A549 (cell line): ENCODE results near the gene MKRN1. TPM values are rescaled to one million over a fixed set of nuclear protein-coding genes. Genes with fewer than 3 reads are reported as not detected.

Experiments used
- ATAC-seq, 2 experiments: fragments of 200-7000 bp in 1 of 2; fragments of >200 bp in 1 of 2; cut with Nextera tagmentation in 1 of 2; cut with Tn5 transposase in 1 of 2; 3 replicates each; pipeline versions ENCODE4 v1.8.0 to v1.9.1; 2018 to 2020; ENCODE audit warnings: mild to moderate bottlenecking in 1 of 2, moderate library complexity in 1 of 2
- CTCF ChIA-PET: fragments of 300-600 bp; sonication (Branson Sonifier 250); formaldehyde crosslinking; extraction: SDS; loops from one replicate; lab custom pipeline; 2021; ENCODE audit warnings: antibody characterized with exemption, inconsistent platforms; lab: Yijun Ruan, JAX
- POLR2A ChIA-PET: fragments of 350-600 bp; formaldehyde crosslinking; extraction: SDS; loops from one replicate; lab custom pipeline; 2021; ENCODE audit warnings: antibody characterized with exemption, inconsistent platforms; lab: Yijun Ruan, JAX
- DNase-seq, 2 experiments: peaks; one replicate each; pipeline versions ENCODE4 v3.0.0 to v3.0.0-alpha.2; 2011 to 2016; ENCODE audit warnings: low read depth in 1 of 2, low spot score in 1 of 2
- FAIRE-seq: peaks from 2 replicates; lab custom pipeline; 2011; peaks lifted over from hg19 to GRCh38; lab: Jason Lieb, UNC
- H3K27ac ChIP-seq, 2 experiments: fragments of >200 bp; sonication (Bioruptor Twin); formaldehyde crosslinking; 3 replicates each; pipeline ENCODE4 v1.5.1; 2016 to 2017
- H3K4me1 ChIP-seq: fragments of >200 bp; sonication (Bioruptor Twin); formaldehyde crosslinking; 3 replicates; pipeline ENCODE4 v1.6.1; 2016
- H3K4me2 ChIP-seq: fragments of >200 bp; sonication (Bioruptor Twin); formaldehyde crosslinking; 3 replicates; pipeline ENCODE4 v1.6.1; 2016
- H3K4me3 ChIP-seq: fragments of >200 bp; sonication (Bioruptor Twin); formaldehyde crosslinking; 3 replicates; pipeline ENCODE4 v1.5.1; 2016
- H3K9me3 ChIP-seq: fragments of >200 bp; sonication (Bioruptor Twin); formaldehyde crosslinking; 3 replicates; pipeline ENCODE4 v1.6.1; 2016
- BHLHE40 ChIP-seq: IDR thresholded peaks from 2 replicates; pipeline ENCODE4 v1.6.1; 2012; ENCODE audit warnings: low read depth, low read length, inconsistent platforms
- CHD2 ChIP-seq: fragments of 150-350 bp; IDR thresholded peaks from 2 replicates; pipeline ENCODE4 v1.6.1; 2014; ENCODE audit warnings: low read length; ENCODE audit not compliant: partially characterized antibody
- CHD4 ChIP-seq: fragments of 200-600 bp; sonication (generic); IDR thresholded peaks from 2 replicates; pipeline ENCODE4 v1.6.1; 2016; ENCODE audit warnings: antibody characterized with exemption, mild to moderate bottlenecking, borderline replicate concordance
- E2F6 ChIP-seq: IDR thresholded peaks from 2 replicates; pipeline ENCODE4 v1.6.1; 2012; ENCODE audit warnings: low read depth, borderline replicate concordance
- EHMT2 ChIP-seq: fragments of 200-600 bp; sonication (generic); IDR thresholded peaks from 2 replicates; pipeline ENCODE4 v1.6.1; 2016; ENCODE audit warnings: antibody characterized with exemption, low read depth, mild to moderate bottlenecking, moderate library complexity
- ESRRA ChIP-seq: fragments of 150-350 bp; IDR thresholded peaks from 2 replicates; pipeline ENCODE4 v1.6.1; 2014; ENCODE audit warnings: mild to moderate bottlenecking, low read length, borderline replicate concordance
- HMGXB4 ChIP-seq: fragments of 250-450 bp; sonication (Bioruptor Pico); IDR thresholded peaks from 2 replicates; pipeline ENCODE4 v1.5.0; 2021; ENCODE audit warnings: mild to moderate bottlenecking, moderate library complexity, borderline replicate concordance
- HOXA7 ChIP-seq: fragments of 250-450 bp; sonication (Bioruptor Pico); IDR thresholded peaks from 2 replicates; pipeline ENCODE4 v1.5.0; 2020; ENCODE audit warnings: mild to moderate bottlenecking, moderate library complexity
- NR3C1 ChIP-seq: fragments of >200 bp; sonication (Bioruptor Twin); formaldehyde crosslinking; IDR thresholded peaks from 3 replicates; pipeline ENCODE4 v1.6.1; 2017
- RFX5 ChIP-seq: fragments of 450-650 bp; IDR thresholded peaks from 2 replicates; pipeline ENCODE4 v1.7.1; 2014; ENCODE audit warnings: antibody characterized with exemption, mild to moderate bottlenecking, moderate library complexity
- RNF2 ChIP-seq: fragments of 200-600 bp; sonication (generic); IDR thresholded peaks from 2 replicates; pipeline ENCODE4 v1.6.1; 2016; ENCODE audit warnings: low read depth, mild to moderate bottlenecking, antibody characterized with exemption, moderate library complexity, borderline replicate concordance
- SMC3 ChIP-seq: fragments of >200 bp; sonication (Bioruptor Twin); formaldehyde crosslinking; IDR thresholded peaks from 3 replicates; pipeline ENCODE4 v1.6.1; 2018; ENCODE audit warnings: inconsistent platforms
- SREBF2 ChIP-seq: fragments of 450-650 bp; IDR thresholded peaks from 2 replicates; pipeline ENCODE4 v1.6.1; 2014; ENCODE audit warnings: mild to moderate bottlenecking, moderate library complexity
- TP53 ChIP-seq: fragments of 250-450 bp; sonication (Bioruptor Pico); IDR thresholded peaks from 2 replicates; pipeline ENCODE4 v1.5.0; 2021; ENCODE audit warnings: mild to moderate bottlenecking, moderate library complexity
- WGBS: methylation state at CpG from one replicate; pipeline ENCODE4 v1.1.6; 2017; ENCODE audit errors: missing lambda C conversion rate; 5-methylcytosine and 5-hydroxymethylcytosine counted together
- polyA plus RNA-seq, 4 experiments: library from polyadenylated mRNA; depleted of rRNA in 3 of 4; stranded (reverse); fragments of >200 nt; fragmentation: RNase III in 1 of 4; extraction: RNeasy Plus Mini Kit Qiagen cat#74134 plus additional on column Dnase treatment in 1 of 4; gene quantifications; 2 replicates in 3 of 4; 3 replicates in 1 of 4; pipeline ENCODE4 v1.2.3, GENCODE V29; 2011 to 2017
- TF ChIP-seq, protein P1 (sequence below): fragments of 450-650 bp; IDR thresholded peaks from 2 replicates; pipeline ENCODE4 v1.6.1; 2014; ENCODE audit warnings: antibody characterized with exemption
- TF ChIP-seq, protein P2 (sequence below): IDR thresholded peaks from 2 replicates; pipeline ENCODE4 v1.6.1; 2012
- TF ChIP-seq, protein P3 (sequence below): fragments of 250-450 bp; sonication (Bioruptor Pico); IDR thresholded peaks from 2 replicates; pipeline ENCODE4 v1.5.0; 2020; ENCODE audit warnings: low read depth, mild to moderate bottlenecking, moderate library complexity
- TF ChIP-seq, protein P4 (sequence below): fragments of >200 bp; sonication (Bioruptor Twin); formaldehyde crosslinking; IDR thresholded peaks from 2 replicates; pipeline ENCODE4 v1.6.1; 2016

Gene MKRN1
- polyA plus RNA-seq, 2 of the 4 experiments (the other 2 are of a cell fraction), result 53.2 to 68.8 TPM

GRCh38 chr7:140425718-140426117 lies 53.6 kb downstream of the MKRN1 start:
- Histone ChIP-seq H3K27ac (no peak overlapping the region), H3K4me1 (no peaks in the 10 kb centered on the region), H3K9me3 (no peaks in the 10 kb centered on the region), H3K4me3 (no peak overlapping the region), H3K4me2 (no peak overlapping the region)
- WGBS, result 65% methylated on average over 12 of the region's 12 CpGs
- TF ChIP-seq ESRRA (no peak), HOXA7 (CRISPR knock-in tag) (no peak), HMGXB4 (CRISPR knock-in tag) (no peak), TP53 (CRISPR knock-in tag) (no peak), SREBF2 (no peak), NR3C1 (no peak), SMC3 (no peak), CHD2 (no peak), RFX5 (no peak)
- DNase-seq, result no peak
- FAIRE-seq, result no peak
- CTCF ChIA-PET, result interaction anchor here (1.2 kb wide), 1 partner anchor 23 kb away, joined by 3 read pairs; no protein-coding TSS in a partner anchor
- ATAC-seq, result no peak
- POLR2A ChIA-PET, result no interaction called here

- TF ChIP-seq CHD4, result no peak
- no peak for TF ChIP-seq RNF2
- TF ChIP-seq, protein P1, sequence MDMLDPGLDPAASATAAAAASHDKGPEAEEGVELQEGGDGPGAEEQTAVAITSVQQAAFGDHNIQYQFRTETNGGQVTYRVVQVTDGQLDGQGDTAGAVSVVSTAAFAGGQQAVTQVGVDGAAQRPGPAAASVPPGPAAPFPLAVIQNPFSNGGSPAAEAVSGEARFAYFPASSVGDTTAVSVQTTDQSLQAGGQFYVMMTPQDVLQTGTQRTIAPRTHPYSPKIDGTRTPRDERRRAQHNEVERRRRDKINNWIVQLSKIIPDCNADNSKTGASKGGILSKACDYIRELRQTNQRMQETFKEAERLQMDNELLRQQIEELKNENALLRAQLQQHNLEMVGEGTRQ, result no peak
- TF ChIP-seq, protein P2, sequence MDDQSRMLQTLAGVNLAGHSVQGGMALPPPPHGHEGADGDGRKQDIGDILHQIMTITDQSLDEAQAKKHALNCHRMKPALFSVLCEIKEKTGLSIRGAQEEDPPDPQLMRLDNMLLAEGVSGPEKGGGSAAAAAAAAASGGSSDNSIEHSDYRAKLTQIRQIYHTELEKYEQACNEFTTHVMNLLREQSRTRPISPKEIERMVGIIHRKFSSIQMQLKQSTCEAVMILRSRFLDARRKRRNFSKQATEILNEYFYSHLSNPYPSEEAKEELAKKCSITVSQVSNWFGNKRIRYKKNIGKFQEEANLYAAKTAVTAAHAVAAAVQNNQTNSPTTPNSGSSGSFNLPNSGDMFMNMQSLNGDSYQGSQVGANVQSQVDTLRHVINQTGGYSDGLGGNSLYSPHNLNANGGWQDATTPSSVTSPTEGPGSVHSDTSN, result no peak
- TF ChIP-seq CHD2, result no peak
- TF ChIP-seq E2F6, result no peak
- TF ChIP-seq BHLHE40, result no peak
- TF ChIP-seq HOXA7 (CRISPR knock-in tag), result no peak
- no peak for TF ChIP-seq HMGXB4 (CRISPR knock-in tag)
- TF ChIP-seq, protein P3, sequence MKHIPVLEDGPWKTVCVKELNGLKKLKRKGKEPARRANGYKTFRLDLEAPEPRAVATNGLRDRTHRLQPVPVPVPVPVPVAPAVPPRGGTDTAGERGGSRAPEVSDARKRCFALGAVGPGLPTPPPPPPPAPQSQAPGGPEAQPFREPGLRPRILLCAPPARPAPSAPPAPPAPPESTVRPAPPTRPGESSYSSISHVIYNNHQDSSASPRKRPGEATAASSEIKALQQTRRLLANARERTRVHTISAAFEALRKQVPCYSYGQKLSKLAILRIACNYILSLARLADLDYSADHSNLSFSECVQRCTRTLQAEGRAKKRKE, result no peak
- TF ChIP-seq, protein P4, sequence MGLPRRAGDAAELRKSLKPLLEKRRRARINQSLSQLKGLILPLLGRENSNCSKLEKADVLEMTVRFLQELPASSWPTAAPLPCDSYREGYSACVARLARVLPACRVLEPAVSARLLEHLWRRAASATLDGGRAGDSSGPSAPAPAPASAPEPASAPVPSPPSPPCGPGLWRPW, result no peak
- no peak for TF ChIP-seq EHMT2
- TF ChIP-seq, all 56 proteins: peak for 0
- FAIRE-seq, result no peak
- H3K9me3 ChIP-seq, result no peaks in the 10 kb centered on the region
- ChIA-PET POLR2A (no interaction called here), CTCF (interaction anchor here (1.0 kb wide), 1 partner anchor 16 kb away, joined by 3 read pairs; no protein-coding TSS in a partner anchor)
- no peak overlapping the region for H3K27ac ChIP-seq
- no peak overlapping the region for H3K4me3 ChIP-seq
- no peaks in the 10 kb centered on the region for H3K4me1 ChIP-seq
- no peak for ATAC-seq
- DNase-seq, result no peak
- 85% methylated on average over 3 of the region's 3 CpGs for WGBS
- no peak overlapping the region for H3K4me2 ChIP-seq
These were observed 55.8 kb downstream of the MKRN1 start for GRCh38 chr7:140423501-140423900.
